Spleen (tissue), 11 donors: ENCODE data around the gene PSMB1. TPM values are rescaled to one million over a fixed set of nuclear protein-coding genes. Genes with fewer than 3 reads are reported as not detected.

Experiments
- DNase-seq: peaks from one replicate; pipeline ENCODE4 v3.0.0-alpha.2; 2020
- H3K27ac ChIP-seq, 8 donors: fragments of 200-600 bp; sonication (generic) in 7 of 8; 1 replicate in 4 of 8; 2 replicates in 4 of 8; pipeline versions ENCODE4 v1.5.0 to v1.8.0; 2016 to 2021; ENCODE audit warnings: inconsistent platforms in 4 of 8, mild to moderate bottlenecking in 4 of 8, moderate library complexity in 1 of 8
- H3K27me3 ChIP-seq, 7 donors: fragments of 200-600 bp; sonication (generic) in 6 of 7; replicated peaks in 1 of 7; 1 replicate in 4 of 7; 2 replicates in 3 of 7; pipeline versions ENCODE4 v1.5.0 to v1.8.0; 2016 to 2021; ENCODE audit warnings: inconsistent platforms in 3 of 7, mild to moderate bottlenecking in 1 of 7
- H3K36me3 ChIP-seq, 6 donors: fragments of 200-600 bp; sonication (generic) in 5 of 6; 1 replicate in 4 of 6; 2 replicates in 2 of 6; pipeline versions ENCODE4 v1.5.0 to v1.8.0; 2016 to 2021; ENCODE audit warnings: inconsistent platforms in 2 of 6
- H3K4me1 ChIP-seq, 6 donors: fragments of 200-600 bp; sonication (generic) in 5 of 6; 1 replicate in 3 of 6; 2 replicates in 3 of 6; pipeline versions ENCODE4 v1.5.0 to v1.8.0; 2016 to 2021; ENCODE audit warnings: inconsistent platforms in 3 of 6
- H3K4me3 ChIP-seq, 8 donors: fragments of 200-600 bp; sonication (generic) in 7 of 8; 1 replicate in 4 of 8; 2 replicates in 4 of 8; pipeline versions ENCODE4 v1.5.0 to v1.8.0; 2016 to 2021; ENCODE audit warnings: inconsistent platforms in 4 of 8, mild to moderate bottlenecking in 4 of 8, moderate library complexity in 2 of 8
- H3K9me3 ChIP-seq, 8 donors: fragments of 200-600 bp; sonication (generic) in 7 of 8; 1 replicate in 4 of 8; 2 replicates in 4 of 8; pipeline versions ENCODE4 v1.5.0 to v1.8.0; 2016 to 2021; ENCODE audit warnings: inconsistent platforms in 4 of 8
- CTCF ChIP-seq, 11 experiments: fragments of 200-600 bp in 7 of 11; fragments of 450-650 bp in 4 of 11; sonication (generic) in 4 of 11; IDR thresholded peaks in 8 of 11; conservative IDR thresholded peaks in 3 of 11; 1 replicate in 7 of 11; 2 replicates in 4 of 11; pipeline versions ENCODE4 v1.4.0 to v1.8.0; 2016 to 2021; ENCODE audit warnings: antibody characterized with exemption in 11 of 11, inconsistent platforms in 4 of 11, mild to moderate bottlenecking in 1 of 11
- POLR2A ChIP-seq, 3 donors: fragments of 450-650 bp; IDR thresholded peaks; one replicate each; pipeline ENCODE4 v1.5.1; 2017; ENCODE audit warnings: antibody characterized with exemption in 3 of 3, mild to moderate bottlenecking in 1 of 3
- POLR2AphosphoS5 ChIP-seq, 3 donors: sonication (generic); formaldehyde crosslinking; IDR thresholded peaks; one replicate each; pipeline ENCODE4 v1.5.1; 2017; ENCODE audit warnings: antibody characterized with exemption in 3 of 3
- WGBS, 5 donors: extraction: QIAGEN DNeasy Blood & Tissue Kit in 3 of 5; methylation state at CpG; one replicate each; pipeline versions ENCODE4 v1.1.5 to v1.1.7; 2013 to 2018; 5-methylcytosine and 5-hydroxymethylcytosine counted together
- intact Hi-C: fragments of 100-400 bp; cut with DNase I; formaldehyde crosslinking; loops from one replicate; pipeline ENCODE4 v1.15.0; 2023; ENCODE audit warnings: low total_unique reads
- polyA plus RNA-seq, 3 donors: library from polyadenylated mRNA; stranded (reverse); fragments of 200-250 nt; gene quantifications; one replicate each; pipeline ENCODE4 v1.2.1, GENCODE V29; 2013
- total RNA-seq, 7 donors: library from RNA; depleted of rRNA in 3 of 7; stranded (reverse); fragments of >200 nt in 3 of 7; fragmentation: NEBNext Ultra II Directional in 4 of 7; extraction: Animal tissue kit (Norgen Biotek cat#: 25700) in 4 of 7; gene quantifications; one replicate each; pipeline versions ENCODE4 v1.1.0 to v1.2.1, GENCODE V29; 2016 to 2021
- donor health status: healthy with polysubstance abuse.
- donor health status: DM: no; HTN: no; CAD: no; lungs with moderate emphysema.
- donor health status: DM: no; HTN: no; CAD: no.
- donor health status: Bipolar disorder and iron deficiency.
- donor health status: healthy.
- donor health status: DM: no; HTN: no; CAD: no.
- donor health status: DM: yes; HTN: yes; CAD: no.

PSMB1 gene
- total and polyA plus RNA-seq, 10 donors: 98.8 to 257 (median 131) TPM

- Histone ChIP-seq H3K4me1 (no peaks in the 10 kb centered on the region), H3K4me3 (no peak overlapping the region), H3K36me3 (no peaks in the 10 kb centered on the region), H3K9me3 (no peaks in the 10 kb centered on the region), H3K27ac (no peak overlapping the region), H3K27me3 (peaks cover 0 to 18% (median 0%) of the 10 kb centered on the region in 7 donors)
- intact Hi-C loops: no loop called here
- no peak for DNase-seq
- no peak for TF ChIP-seq CTCF (IDR thresholded peaks at IDR 0.05 in 8 of 11, conservative IDR thresholded peaks at IDR 0.05 in 3 of 11)
- no peak for TF ChIP-seq POLR2A (IDR thresholded peaks at IDR 0.05)
- no peak for TF ChIP-seq POLR2AphosphoS5 (IDR thresholded peaks at IDR 0.05)
- 65 to 89% (median 71%) methylated on average over 3 of the region's 3 CpGs for WGBS, 5 donors
These were observed 63.3 kb downstream of the PSMB1 start for GRCh38 chr6:170489836-170490235.

- 75 to 89% (median 81%) methylated on average over 4 of the region's 4 CpGs for WGBS, 5 donors
- TF ChIP-seq CTCF (IDR thresholded peaks at IDR 0.05 in 8 of 11, conservative IDR thresholded peaks at IDR 0.05 in 3 of 11) (no peak), POLR2AphosphoS5 (IDR thresholded peaks at IDR 0.05) (no peak), POLR2A (IDR thresholded peaks at IDR 0.05) (no peak)
These were observed 65.3 kb downstream of the PSMB1 start for GRCh38 chr6:170487707-170488329.

GRCh38 chr6:170485159-170485558 lies 67.9 kb downstream of the PSMB1 start:
- Histone ChIP-seq H3K27me3 (peaks cover 0 to 9% (median 0%) of the 10 kb centered on the region in 7 donors), H3K4me3 (no peak overlapping the region), H3K27ac (no peak overlapping the region), H3K36me3 (no peaks in the 10 kb centered on the region), H3K9me3 (peaks cover 0 to 12% (median 0%) of the 10 kb centered on the region in 8 donors), H3K4me1 (no peaks in the 10 kb centered on the region)
- no peak for TF ChIP-seq POLR2AphosphoS5 (IDR thresholded peaks at IDR 0.05)
- TF ChIP-seq POLR2A (IDR thresholded peaks at IDR 0.05): no peak
- TF ChIP-seq CTCF (IDR thresholded peaks at IDR 0.05 in 8 of 11, conservative IDR thresholded peaks at IDR 0.05 in 3 of 11): no peak
- 80 to 86% (median 83%) methylated on average over 5 of the region's 5 CpGs for WGBS, 5 donors
- intact Hi-C loops: no loop called here
- no peak for DNase-seq

More at GRCh38 chr6:170487707-170488329, 65.3 kb downstream of the PSMB1 start:
- Histone ChIP-seq H3K9me3 (peaks cover 0 to 11% (median 0%) of the 10 kb centered on the region in 8 donors), H3K27me3 (peaks cover 0 to 17% (median 0%) of the 10 kb centered on the region in 7 donors), H3K36me3 (no peaks in the 10 kb centered on the region), H3K27ac (no peak overlapping the region), H3K4me1 (no peaks in the 10 kb centered on the region), H3K4me3 (no peak overlapping the region)
- no peak for DNase-seq
- intact Hi-C loops: no loop called here

Other genes starting within 250 kb of the PSMB1 start
- 10 to 100 TPM; 24.8 to 41.2 (median 27.4) TPM for gene FAM120B, start 246.5 kb downstream of the PSMB1 start, total RNA-seq
- 1 to 10 TPM; 7.6 to 8.7 (median 8.5) TPM for gene FAM120B, start 246.5 kb downstream of the PSMB1 start, polyA plus RNA-seq
- 10 to 100 TPM; 14.7 to 28.4 (median 17.5) TPM for gene TBP, start 1.1 kb upstream of the PSMB1 start, total RNA-seq
- 10 to 100 TPM; 12.0 to 20.7 (median 19.3) TPM for gene TBP, start 1.1 kb upstream of the PSMB1 start, polyA plus RNA-seq
- 10 to 100 TPM; 45.5 to 95.4 (median 51.6) TPM for gene PDCD2, start 31.3 kb upstream of the PSMB1 start, total RNA-seq
- 10 to 100 TPM; 58.4 to 80.2 (median 64.9) TPM for gene PDCD2, start 31.3 kb upstream of the PSMB1 start, polyA plus RNA-seq